ENCODE measurements around the gene ACAD8. TPM values are rescaled to one million over a fixed set of nuclear protein-coding genes. Genes with fewer than 3 reads are reported as not detected.

ACAD8 gene
- total and polyA plus RNA-seq, 2 of the 4 experiments (the other 2 are of a cell fraction): 11.1 to 21.2 TPM

DNA sequence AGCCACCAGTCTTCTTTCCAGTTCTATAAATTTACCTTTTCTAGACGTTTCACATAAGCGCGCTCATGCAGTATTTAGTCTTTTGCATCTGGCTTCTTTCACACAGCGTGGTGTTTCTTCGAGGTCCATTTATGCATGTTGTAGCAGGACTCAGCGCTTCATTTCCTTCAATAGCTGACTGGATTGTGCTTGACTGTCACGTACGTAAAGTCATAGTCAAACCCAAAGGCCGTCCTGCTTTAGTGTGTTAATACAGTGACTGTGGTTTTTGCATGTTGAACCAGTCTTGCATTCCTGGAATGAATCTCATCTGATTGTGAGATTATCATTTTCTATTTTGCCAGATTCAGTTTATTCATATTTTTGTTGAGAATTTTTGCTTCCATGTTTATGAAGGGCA lies 41.3 kb downstream of the ACAD8 start:
- no peak overlapping the region for H2BK5ac ChIP-seq (ENCODE audit: low read depth, low read length, poor library complexity, severe bottlenecking)
- no peaks in the 10 kb centered on the region for H3K9me1 ChIP-seq (ENCODE audit: insufficient read depth, low read length)
- H3K18ac ChIP-seq (ENCODE audit: low read depth, low read length): no peak overlapping the region
- no peak overlapping the region for H3K56ac ChIP-seq (ENCODE audit: extremely low read depth, insufficient read depth, low read length)
- no peaks in the 10 kb centered on the region for H3K9me3 ChIP-seq (ENCODE audit: control insufficient read depth, insufficient read depth, low read length)
- no peaks in the 10 kb centered on the region for H4K20me1 ChIP-seq (ENCODE audit: insufficient read depth, low read length)
- BruUV-seq (replicated peaks): no TSS peak
- H3K4me3 ChIP-seq (ENCODE audit: insufficient read depth, low read depth, low read length): no peak overlapping the region
- H3K27ac ChIP-seq (ENCODE audit: insufficient read depth, low read length): no peak overlapping the region
- intact Hi-C loops (cut with micrococcal nuclease): no loop called here
- H2BK120ac ChIP-seq (ENCODE audit: low read depth, low read length): no peak overlapping the region
- H4K8ac ChIP-seq (ENCODE audit: low read depth in 2 of 2, low read length in 2 of 2): no peak overlapping the region
- no peak overlapping the region for H2AFZ ChIP-seq (replicated peaks; ENCODE audit: low read length, poor library complexity)
- ATAC-seq (ENCODE audit: low read depth): no peak
- dilution Hi-C loops (cut with HindIII; ENCODE audit: low sequenced_read_pairs, unreplicated experiment): no loop called here
- CTCF ChIA-PET: no interaction called here
- in situ Hi-C loops (cut with MboI; ENCODE audit: low sequenced_read_pairs): no loop called here
- no peak overlapping the region for H2AK9ac ChIP-seq (replicated peaks; ENCODE audit: low read depth, low read length, poor library complexity)
- no peak overlapping the region for H4K91ac ChIP-seq (ENCODE audit: insufficient read depth, low read depth, low read length)
- no peak overlapping the region for H2AK5ac ChIP-seq (ENCODE audit: low read depth, low read length)
- H2BK20ac ChIP-seq (ENCODE audit: low read depth, low read length): no peak overlapping the region
- no peaks in the 10 kb centered on the region for H3K36me3 ChIP-seq (ENCODE audit: control insufficient read depth, insufficient read depth, low read length)
- no peaks in the 10 kb centered on the region for H3K79me1 ChIP-seq (ENCODE audit: low read depth in 1 of 2, low read length in 2 of 2)
- H3K4ac ChIP-seq (ENCODE audit: low read depth, low read length): no peak overlapping the region
- no peaks in the 10 kb centered on the region for H3K4me1 ChIP-seq (ENCODE audit: control insufficient read depth, insufficient read depth, low read length)
- no peak overlapping the region for H3K14ac ChIP-seq (replicated peaks; ENCODE audit: low read depth, low read length)
- no peak overlapping the region for H4K5ac ChIP-seq (ENCODE audit: low read depth, low read length)
- H3K23ac ChIP-seq (ENCODE audit: low read depth, low read length): no peak overlapping the region
- no peak overlapping the region for H3K9ac ChIP-seq (ENCODE audit: low read depth, low read length)
- WGBS, 2 experiments (ENCODE audit: extremely low coverage in 2 of 2, insufficient read length in 1 of 2): 64% methylated on average over 4 of the region's 9 CpGs; no CpG with 5 or more reads in 1 of the 2 experiments
- no peak for TF ChIP-seq POLR2A (IDR thresholded peaks at IDR 0.05; ENCODE audit: low read depth, low read length)
- TF ChIP-seq CEBPB (IDR thresholded peaks at IDR 0.05; ENCODE audit: low read depth, low read length): no peak
- no peak for TF ChIP-seq SMC3 (IDR thresholded peaks at IDR 0.05; ENCODE audit: low read depth, low read length)
- no peak for TF ChIP-seq CHD1 (IDR thresholded peaks at IDR 0.05; ENCODE audit: low read depth, low read length)
- no peak for TF ChIP-seq BHLHE40 (IDR thresholded peaks at IDR 0.05; ENCODE audit: low read depth, low read length)
- POLR2A ChIA-PET (ENCODE audit: unreplicated experiment): no interaction called here
- H3K27me3 ChIP-seq (ENCODE audit: control insufficient read depth, insufficient read depth, low read length): no peaks in the 10 kb centered on the region
- H3K4me2 ChIP-seq (ENCODE audit: low read depth, low read length): no peak overlapping the region
- no peak overlapping the region for H2BK15ac ChIP-seq (ENCODE audit: low read depth, low read length)
- DNase-seq: no peak

All from IMR-90 (cell line).